Pancreas (tissue), 10 donors: ENCODE results near the gene GGCT. TPM values are rescaled to one million over a fixed set of nuclear protein-coding genes. Genes with fewer than 3 reads are reported as not detected.

Experiments used
- ATAC-seq, 4 donors: fragments of 200-7000 bp; cut with Tn5 transposase; one replicate each; pipeline versions ENCODE4 v1.8.0 to v1.9.1; 2020; ENCODE audit warnings: mild to moderate bottlenecking in 4 of 4, moderate library complexity in 4 of 4
- DNase-seq, 6 donors: peaks; one replicate each; pipeline ENCODE4 v3.0.0-alpha.2; 2020
- FAIRE-seq: peaks from 2 replicates; lab custom pipeline; 2012; peaks lifted over from hg19 to GRCh38; lab: Jason Lieb, UNC
- H3K27ac ChIP-seq, 4 donors: fragments of 200-600 bp; sonication (generic); 1 replicate in 3 of 4; 2 replicates in 1 of 4; pipeline versions ENCODE4 v1.5.0 to v1.8.0; 2020
- H3K27me3 ChIP-seq, 4 donors: fragments of 200-600 bp; one replicate each; pipeline ENCODE4 v1.8.0; 2021
- H3K36me3 ChIP-seq, 3 donors: fragments of 200-600 bp; sonication (generic) in 1 of 3; one replicate each; pipeline versions ENCODE4 v1.5.0 to v1.8.0; 2020 to 2021
- H3K4me1 ChIP-seq, 3 donors: fragments of 200-600 bp; one replicate each; pipeline ENCODE4 v1.8.0; 2021
- H3K4me3 ChIP-seq, 4 donors: fragments of 200-600 bp; sonication (generic) in 2 of 4; one replicate each; pipeline versions ENCODE4 v1.5.0 to v1.8.0; 2020 to 2021
- H3K9me3 ChIP-seq, 4 donors: fragments of 200-600 bp; one replicate each; pipeline ENCODE4 v1.8.0; 2021
- CTCF ChIP-seq, 4 donors: fragments of 200-600 bp; sonication (generic) in 3 of 4; IDR thresholded peaks; one replicate each; pipeline versions ENCODE4 v1.5.0 to v1.8.0; 2021; ENCODE audit warnings: antibody characterized with exemption in 4 of 4
- WGBS, 2 donors: extraction: QIAGEN DNeasy Blood & Tissue Kit; methylation state at CpG; one replicate each; pipeline ENCODE4 v1.1.7; 2013; 5-methylcytosine and 5-hydroxymethylcytosine counted together
- intact Hi-C, 3 donors: fragments of 100-400 bp; cut with DNase I; formaldehyde crosslinking; loops; one replicate each; pipeline versions ENCODE4 v1.11.1 to v1.14.2; 2022
- polyA plus RNA-seq, 2 donors: library from polyadenylated mRNA; stranded (reverse); fragments of 200-250 nt; gene quantifications; one replicate each; pipeline ENCODE4 v1.2.3, GENCODE V29; 2013
- total RNA-seq, 6 donors: library from RNA; stranded (reverse); fragmentation: NEBNext Ultra II Directional in 4 of 6; extraction: Animal tissue kit (Norgen Biotek cat#: 25700) in 4 of 6; gene quantifications; one replicate each; pipeline versions ENCODE4 v1.2.1 to v1.2.4, GENCODE V29; 2021 to 2023
- donor health status: healthy with polysubstance abuse.
- donor health status: DM: no; HTN: no; CAD: no; lungs with moderate emphysema.
- donor health status: DM: no; HTN: no; CAD: no.
- donor health status: control.
- donor health status: control.
- donor health status: Bipolar disorder and iron deficiency.
- donor health status: DM: yes; HTN: yes; CAD: no.
- donor health status: DM: no; HTN: no; CAD: no.
- donor health status: DM: no; HTN: no; CAD: no.
- donor health status: DM: yes; HTN: yes; CAD: no.

Gene GGCT
- total and polyA plus RNA-seq, 8 donors, result 9.6 to 30.3 (median 17.0) TPM

GRCh38 chr7:30514776-30515175 lies 10.1 kb upstream of the GGCT start:
- ATAC-seq (no peak), FAIRE-seq (no peak), DNase-seq (no peak)
- no peak for TF ChIP-seq CTCF (IDR thresholded peaks at IDR 0.05)
- WGBS, 2 donors, result 89 to 93% methylated on average over 1 of the region's 1 CpG
- Histone ChIP-seq H3K9me3 (no peaks in the 10 kb centered on the region), H3K27ac (no peak overlapping the region), H3K27me3 (no peaks in the 10 kb centered on the region), H3K4me1 (peaks cover 0 to 8% (median 6%) of the 10 kb centered on the region in 3 donors), H3K36me3 (no peaks in the 10 kb centered on the region), H3K4me3 (no peak overlapping the region)
- intact Hi-C loops, result no loop called here

- ATAC-seq (no peak), FAIRE-seq (no peak), DNase-seq (no peak)
- Histone ChIP-seq H3K9me3 (no peaks in the 10 kb centered on the region), H3K36me3 (no peaks in the 10 kb centered on the region), H3K4me3 (no peak overlapping the region), H3K4me1 (peaks cover 0 to 9% (median 8%) of the 10 kb centered on the region in 3 donors), H3K27me3 (no peaks in the 10 kb centered on the region), H3K27ac (no peak overlapping the region)
- 75 to 82% methylated on average over 3 of the region's 3 CpGs for WGBS, 2 donors
- intact Hi-C loops, result no loop called here
- TF ChIP-seq CTCF (IDR thresholded peaks at IDR 0.05), result no peak
Measured at GRCh38 chr7:30514177-30514576, 9.5 kb upstream of the GGCT start.

- Histone ChIP-seq H3K4me1 (peaks cover 0 to 9% (median 5%) of the 10 kb centered on the region in 3 donors), H3K4me3 (no peak overlapping the region), H3K9me3 (no peaks in the 10 kb centered on the region), H3K36me3 (no peaks in the 10 kb centered on the region), H3K27me3 (no peaks in the 10 kb centered on the region), H3K27ac (no peak overlapping the region)
- no peak for ATAC-seq
- DNase-seq, result no peak
- intact Hi-C loops, result no loop called here
- 77 to 90% methylated on average over 2 of the region's 2 CpGs for WGBS, 2 donors
- TF ChIP-seq CTCF (IDR thresholded peaks at IDR 0.05), result no peak
- no peak for FAIRE-seq
Measured at GRCh38 chr7:30513762-30514161, 9.1 kb upstream of the GGCT start.

- Histone ChIP-seq H3K4me3 (no peak overlapping the region), H3K36me3 (no peaks in the 10 kb centered on the region), H3K27ac (no peak overlapping the region), H3K4me1 (peaks cover 0 to 9% (median 0%) of the 10 kb centered on the region in 3 donors), H3K9me3 (no peaks in the 10 kb centered on the region), H3K27me3 (no peaks in the 10 kb centered on the region)
- intact Hi-C loops, result no loop called here
- no peak for ATAC-seq
- TF ChIP-seq CTCF (IDR thresholded peaks at IDR 0.05), result no peak
- FAIRE-seq, result no peak
- 92 to 96% methylated on average over 1 of the region's 1 CpG for WGBS, 2 donors
- DNase-seq, result no peak
Measured at GRCh38 chr7:30511973-30512662, 7.5 kb upstream of the GGCT start.

GRCh38 chr7:30511494-30511893 lies 6.9 kb upstream of the GGCT start:
- H3K36me3 ChIP-seq, result no peaks in the 10 kb centered on the region
- no peak overlapping the region for H3K4me3 ChIP-seq
- no peaks in the 10 kb centered on the region for H3K9me3 ChIP-seq
- peaks cover 0 to 9% (median 0%) of the 10 kb centered on the region in 3 donors for H3K4me1 ChIP-seq
- WGBS, 2 donors, result 67 to 74% methylated on average over 2 of the region's 2 CpGs
- no peak overlapping the region for H3K27ac ChIP-seq
- ATAC-seq, result no peak
- DNase-seq, result no peak
- no peak for TF ChIP-seq CTCF (IDR thresholded peaks at IDR 0.05)
- H3K27me3 ChIP-seq, result no peaks in the 10 kb centered on the region
- FAIRE-seq, result no peak
- intact Hi-C loops, result no loop called here
